Activated CD4-positive, CD25-positive, alpha-beta regulatory T cell treated with anti-CD3 and anti-CD28 coated beads, Interleukin-2, amount 50 U/mL, for 24 hours (primary cell): Measurements from ENCODE around the gene MTA2.
A peak's percentile ranks its signal among the peaks of the same experiment; 100 is the strongest.
"Not testable (repeated sequence)": the region's sequence is repeated elsewhere in the genome, so short reads cannot be mapped to it uniquely, and the experiment has no call there.

Source experiments
- ATAC-seq, 2 donors: fragments of 150-1000 bp; cut with Tn5 transposase; one replicate each; pipeline ENCODE4 v1.10.0; 2021; ENCODE audit warnings: mild to moderate bottlenecking in 1 of 2, moderate library complexity in 1 of 2

MTA2 gene

DNA sequence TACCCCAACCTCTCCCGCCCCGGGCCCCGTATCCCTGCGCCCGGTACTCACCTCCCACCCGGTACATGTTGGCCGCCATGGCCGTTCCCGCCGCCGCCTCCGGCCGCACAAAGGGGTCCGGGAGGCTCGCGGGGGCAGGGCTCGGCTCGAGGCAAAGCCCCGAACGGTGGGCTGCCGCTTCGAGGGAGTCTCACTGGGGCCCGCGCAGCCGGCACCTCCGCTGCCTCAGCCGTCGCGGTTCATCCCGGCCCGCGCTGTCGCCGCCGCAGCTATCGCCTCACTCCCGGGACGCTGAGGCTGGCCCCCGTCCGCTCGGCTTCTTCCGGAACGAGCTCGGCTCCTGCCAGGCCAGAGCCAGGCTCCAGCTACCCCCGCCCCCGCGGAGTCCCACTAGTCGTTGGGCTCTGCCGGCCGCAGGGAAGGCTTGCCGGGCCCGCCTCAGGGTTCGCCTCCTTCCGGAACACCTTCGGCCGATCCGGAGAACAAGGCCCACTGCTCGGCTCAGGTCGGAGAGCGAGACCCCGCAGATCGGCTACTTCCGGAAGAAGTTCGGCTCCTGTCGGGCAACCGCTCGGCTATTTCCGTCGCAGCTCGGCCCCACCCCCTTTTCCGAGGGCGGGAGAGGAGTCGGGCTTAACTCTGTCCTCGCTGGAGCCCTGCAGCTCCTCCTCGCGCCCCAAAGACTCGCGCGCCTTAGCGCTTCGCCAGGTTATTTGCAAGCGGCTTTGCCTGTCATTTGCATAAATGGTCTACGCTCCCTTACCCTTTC, at the start of gene MTA2:
Gene MTA2, minus strand, starts transcription at position 494 of the 769 bp plus-strand sequence. Its CDS starts 415 bp downstream, at position 79.
- ATAC-seq = peak; percentile 80 to 83

DNA sequence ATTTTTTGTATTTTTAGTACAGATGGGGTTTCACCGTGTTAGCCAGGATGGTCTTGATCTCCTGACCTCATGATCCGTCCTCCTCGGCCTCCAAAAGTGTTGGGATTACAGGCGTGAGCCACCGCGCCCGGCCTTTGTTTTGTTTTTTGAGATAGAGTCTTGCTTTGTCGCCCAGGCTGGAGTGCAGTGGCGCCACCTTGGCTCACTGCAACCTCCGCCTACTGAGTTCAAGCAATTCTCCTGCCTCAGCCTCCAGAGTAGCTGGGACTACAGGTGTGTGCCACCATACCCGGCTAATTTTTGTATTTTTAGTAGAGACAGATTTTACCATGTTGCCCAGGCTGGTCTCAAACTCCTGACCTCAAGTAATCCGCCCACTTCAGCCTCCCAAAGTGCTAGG, 48.6 kb upstream of the MTA2 start:
- ATAC-seq = not testable (repeated sequence)

DNA sequence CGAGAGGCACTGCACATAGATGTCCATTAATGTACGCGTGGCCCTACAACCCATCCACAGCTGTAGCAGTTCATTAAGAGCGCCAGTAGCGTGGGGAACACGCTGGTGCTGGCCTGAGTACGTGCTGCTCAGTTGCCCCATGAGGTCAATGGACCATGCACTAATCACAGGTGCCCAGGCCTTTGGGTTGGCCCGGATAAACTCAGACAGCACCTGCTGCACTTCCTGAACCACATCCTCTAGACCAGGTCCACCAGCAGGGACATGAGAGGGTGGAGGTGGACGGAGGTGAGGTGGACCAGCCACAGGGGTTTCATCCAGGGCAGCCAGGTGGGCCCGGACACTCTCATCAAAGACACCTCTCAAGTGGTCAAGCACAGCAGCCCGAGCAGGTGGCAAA, 47.8 kb upstream of the MTA2 start:
- no peak for ATAC-seq

DNA sequence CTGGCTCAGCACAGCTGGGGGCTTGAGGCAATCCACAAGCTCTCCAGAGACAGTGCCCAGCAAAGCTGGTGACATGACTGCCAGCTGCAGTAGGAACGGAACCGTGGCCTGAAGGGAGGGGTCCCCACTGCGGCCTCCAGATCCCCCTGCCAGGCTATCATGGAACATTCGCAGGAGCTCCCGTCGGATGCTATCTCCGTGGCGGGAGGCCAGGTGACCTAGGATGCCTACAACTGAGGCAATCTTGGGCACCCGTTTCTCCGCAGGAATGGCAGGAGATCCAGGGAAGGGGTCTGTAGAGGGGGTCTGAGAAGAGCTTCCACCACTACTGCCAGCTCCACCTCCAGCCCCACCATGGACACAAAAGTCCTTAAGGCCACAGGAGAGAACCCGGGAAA, 47.3 kb upstream of the MTA2 start:
- ATAC-seq = no peak

DNA sequence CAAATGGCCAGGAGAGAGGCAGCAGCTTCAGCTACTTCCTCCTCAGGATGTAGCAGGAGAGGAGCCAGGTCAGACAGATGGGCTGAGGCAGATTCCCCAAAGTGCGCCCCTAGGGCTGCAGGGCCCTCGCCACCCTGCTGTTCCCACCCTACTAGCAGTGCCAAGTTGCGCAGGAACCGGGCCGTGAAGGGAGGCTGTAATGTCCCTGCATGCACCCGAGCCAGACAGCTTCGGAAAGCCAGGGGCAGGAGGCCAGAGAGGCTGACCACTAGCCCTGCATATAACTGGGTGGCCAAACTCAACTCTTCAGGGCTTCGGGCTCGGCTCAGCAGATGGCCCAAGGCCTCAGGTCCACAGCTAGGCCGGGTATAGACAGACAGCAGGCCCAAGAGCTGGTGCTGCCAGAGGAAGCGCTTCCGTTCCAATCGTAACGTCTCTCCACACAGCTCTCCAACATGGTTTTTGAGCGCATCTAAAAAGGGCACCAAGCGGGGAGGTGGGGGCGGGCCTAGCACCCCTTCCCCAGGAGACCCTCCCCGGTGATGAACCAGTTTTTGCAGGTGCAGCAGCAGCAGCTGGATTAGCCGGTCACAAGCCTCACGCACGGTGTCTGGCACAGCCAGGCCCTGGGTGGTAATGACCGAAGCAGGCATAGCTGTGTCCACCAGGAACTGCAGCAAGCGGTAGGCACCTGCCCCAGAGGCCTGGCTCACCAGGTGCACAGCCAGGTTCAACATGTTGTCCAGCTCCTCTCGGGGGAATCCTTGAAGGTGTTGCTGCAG, 46.7 kb upstream of the MTA2 start:
- no peak for ATAC-seq

DNA sequence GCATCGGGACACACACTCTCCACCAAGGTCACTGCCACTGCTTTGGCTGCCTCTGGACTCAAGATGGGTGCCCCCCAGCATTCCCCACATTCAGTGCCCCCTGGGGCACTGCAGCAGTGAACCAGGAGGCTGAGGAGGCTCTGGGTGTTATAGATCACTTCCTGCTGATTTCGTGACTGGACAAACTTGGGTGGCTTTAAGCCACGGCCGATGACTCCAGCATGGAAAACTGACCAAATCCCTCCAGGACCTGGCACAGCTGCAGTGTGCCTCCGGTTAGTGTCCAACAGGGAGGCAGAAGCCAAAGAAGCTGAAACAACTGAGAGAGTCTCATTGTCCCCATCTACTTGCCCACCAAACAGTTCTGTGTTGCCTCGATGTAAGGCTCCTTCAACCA, 45.9 kb upstream of the MTA2 start:
- no peak for ATAC-seq

DNA sequence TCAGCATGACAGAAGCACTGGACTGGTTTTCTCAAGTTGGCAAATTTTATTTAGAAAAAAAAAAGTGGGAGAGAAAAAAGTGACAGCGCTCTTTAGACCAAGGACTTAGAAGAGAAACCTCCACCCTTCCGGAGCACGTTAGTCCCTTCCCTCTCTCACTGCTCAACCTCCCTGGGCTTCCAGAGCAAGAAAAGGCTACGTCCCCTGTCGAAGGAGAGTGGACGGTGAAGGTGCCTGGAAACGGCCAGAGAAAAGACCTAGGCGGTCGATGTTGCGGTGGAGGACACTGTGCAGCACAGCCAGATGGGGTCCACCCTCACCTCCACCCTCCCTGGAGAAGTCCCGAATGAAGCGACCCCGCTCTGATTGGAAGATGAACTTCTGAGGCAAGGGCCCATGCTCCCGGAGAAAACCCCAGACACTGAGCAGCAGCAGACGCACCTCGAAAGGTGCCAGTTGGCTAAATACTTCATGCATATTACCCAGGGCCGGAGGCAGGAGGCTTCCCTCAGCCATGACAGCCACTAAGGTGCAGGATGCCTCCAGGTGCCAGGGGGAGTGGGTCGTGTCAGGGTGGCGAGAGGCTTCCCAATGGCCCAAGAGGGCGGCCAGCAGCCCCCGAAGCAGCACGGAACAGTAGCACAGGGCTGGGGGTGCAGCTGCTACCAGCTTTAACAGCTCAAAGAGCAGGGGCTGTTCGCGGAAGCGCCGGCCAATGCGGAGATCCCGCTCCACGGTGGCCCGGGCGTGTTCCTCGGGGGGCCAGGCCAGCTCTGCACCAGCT, 45.4 kb upstream of the MTA2 start:
- ATAC-seq = no peak

DNA sequence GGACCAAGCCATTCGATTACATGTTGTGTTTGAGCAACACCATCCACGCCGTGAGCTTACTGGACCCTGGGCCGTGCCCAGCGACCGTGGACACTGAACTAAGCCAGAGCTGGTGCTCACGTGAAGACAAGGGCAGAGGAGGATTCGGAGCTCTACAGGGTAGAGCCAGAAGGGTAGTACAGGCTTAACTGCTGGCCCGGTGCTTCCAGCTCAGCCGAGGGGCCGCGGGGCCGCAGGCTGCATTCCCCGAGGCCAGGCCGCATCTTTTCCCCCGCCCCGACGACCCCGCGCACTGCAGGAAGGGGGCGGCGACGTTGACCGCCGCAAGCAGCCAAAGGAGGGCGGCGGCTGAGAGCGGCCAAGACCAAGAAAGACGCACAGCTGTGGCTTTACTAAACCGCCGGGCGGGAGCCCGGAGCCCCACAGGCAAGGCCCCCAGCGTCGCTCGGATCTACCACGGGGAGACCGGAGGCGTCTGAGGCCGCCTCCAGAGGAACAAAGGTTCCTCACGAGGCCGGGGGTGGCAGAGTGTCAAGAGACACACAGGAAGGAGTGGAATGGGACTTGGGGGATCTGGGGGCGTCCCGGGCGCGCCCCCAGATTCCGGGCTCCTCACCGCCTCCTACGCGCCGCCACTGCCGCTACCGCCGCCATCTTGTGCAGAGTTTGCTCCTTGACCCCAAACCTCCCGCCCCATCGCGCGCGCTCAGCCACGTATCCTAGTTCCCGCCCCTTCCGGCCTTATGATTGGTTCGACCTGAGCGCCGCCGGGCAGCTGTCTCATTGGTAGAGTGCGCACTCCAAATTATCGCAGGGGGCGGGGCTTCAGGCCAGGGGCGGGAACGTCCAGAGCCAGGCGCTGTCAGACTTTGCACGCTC, 44.5 kb upstream of the MTA2 start, which contains the start of gene GANAB:
Gene GANAB, minus strand, starts transcription at position 668 of the 879 bp plus-strand sequence. Its CDS starts 14 bp downstream, at position 654.
- peak; percentile 99 for ATAC-seq

DNA sequence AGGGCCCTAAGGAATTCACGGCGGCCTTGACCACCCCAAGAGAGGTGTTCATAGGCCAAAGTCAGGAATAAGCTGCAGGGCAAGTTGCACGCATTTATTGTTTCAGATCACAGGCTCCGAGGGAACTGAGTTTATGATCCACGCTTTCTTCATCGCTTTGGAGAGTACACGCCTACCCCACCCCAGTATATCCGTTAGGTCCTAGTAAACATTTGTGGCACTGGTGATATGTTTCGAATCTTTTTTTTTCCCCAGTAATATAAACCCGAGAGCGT, 43.9 kb upstream of the MTA2 start:
- ATAC-seq = no peak

DNA sequence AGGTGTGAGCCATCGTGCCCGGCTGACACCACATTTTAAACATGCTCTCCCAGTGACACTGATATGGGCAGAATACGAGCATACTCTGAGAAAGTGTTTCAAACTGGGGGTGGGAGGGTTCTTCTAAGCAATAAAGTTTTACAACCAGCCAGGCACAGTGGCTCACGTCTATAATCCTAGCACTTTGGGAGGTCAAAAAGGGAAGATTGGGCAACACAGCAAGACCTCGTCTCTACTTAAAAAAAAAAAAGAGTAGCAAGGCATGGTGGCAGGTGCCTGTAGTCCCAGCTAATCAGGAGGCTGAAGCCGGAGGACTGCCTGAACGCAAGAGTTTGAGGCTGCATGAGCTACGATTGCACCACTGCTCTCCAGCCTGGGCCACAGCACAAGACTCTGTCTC, 42.6 kb upstream of the MTA2 start:
- no peak for ATAC-seq

DNA sequence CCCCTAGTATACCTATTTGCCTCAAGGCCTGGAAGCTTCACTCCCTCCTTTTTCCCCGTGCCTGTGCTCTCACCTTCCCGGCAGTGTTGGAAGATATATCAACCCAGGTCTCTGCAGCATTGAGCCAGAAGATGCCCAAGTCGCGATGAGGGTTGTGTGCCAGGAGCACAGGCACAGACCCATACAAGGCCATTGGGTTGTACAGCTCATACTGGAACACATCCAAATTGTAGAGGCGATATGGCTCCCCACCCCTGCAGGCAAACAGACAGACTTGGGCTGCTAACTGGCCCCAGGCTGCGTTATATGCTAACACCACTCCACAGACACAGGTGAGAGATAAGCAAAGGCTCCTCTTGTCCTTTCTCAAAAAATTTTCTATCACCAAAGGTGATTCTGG, 30.8 kb upstream of the MTA2 start:
- no peak for ATAC-seq

DNA sequence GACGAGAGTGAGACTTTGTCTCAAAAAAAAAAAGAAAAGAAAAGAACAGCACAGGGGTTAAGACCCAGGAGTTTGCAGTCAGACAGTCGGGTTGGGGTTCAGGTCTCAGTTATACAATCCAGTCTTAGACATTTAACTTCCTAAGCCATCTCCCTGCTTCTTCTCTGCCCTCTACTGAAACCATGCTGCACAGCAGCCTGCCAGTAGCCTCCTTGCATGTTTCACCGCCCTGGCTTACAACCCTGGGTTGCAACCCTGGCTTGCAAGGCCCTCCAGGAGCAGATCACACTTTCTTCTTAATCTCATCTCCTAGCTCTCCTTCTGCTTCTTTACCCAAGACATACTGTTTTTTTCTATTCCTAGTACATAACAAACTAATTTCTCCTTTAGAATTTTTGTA, 26.0 kb upstream of the MTA2 start:
- no peak for ATAC-seq

DNA sequence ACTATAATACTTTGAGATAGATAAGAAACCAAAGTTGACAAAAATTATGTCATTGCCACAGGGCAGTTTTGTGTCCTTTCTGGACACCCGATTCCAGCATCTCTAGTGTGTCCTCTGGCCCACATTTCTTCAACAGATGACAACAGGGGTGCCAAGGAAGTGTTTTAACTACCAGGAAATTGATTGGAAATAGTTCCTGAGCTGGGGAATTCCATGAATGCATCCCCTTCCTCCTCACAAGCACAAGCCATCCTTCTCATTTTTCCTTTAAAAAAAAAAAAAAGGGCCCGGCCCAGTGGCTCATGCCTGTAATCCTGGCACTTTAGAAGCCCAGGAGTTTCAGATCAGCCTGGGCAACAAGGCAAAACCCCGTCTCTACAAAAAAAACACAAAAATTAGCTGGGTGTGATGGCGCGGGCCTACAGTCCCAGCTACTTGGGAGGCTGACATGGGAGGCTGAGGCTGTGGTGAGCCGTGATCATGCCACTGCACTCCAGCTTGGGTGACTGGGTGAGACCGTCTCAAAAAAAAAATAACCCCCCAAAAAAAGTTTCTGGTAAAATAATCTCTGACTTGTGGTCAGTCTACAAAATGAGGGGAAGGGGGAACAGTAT, 20.9 kb upstream of the MTA2 start:
- no peak for ATAC-seq

DNA sequence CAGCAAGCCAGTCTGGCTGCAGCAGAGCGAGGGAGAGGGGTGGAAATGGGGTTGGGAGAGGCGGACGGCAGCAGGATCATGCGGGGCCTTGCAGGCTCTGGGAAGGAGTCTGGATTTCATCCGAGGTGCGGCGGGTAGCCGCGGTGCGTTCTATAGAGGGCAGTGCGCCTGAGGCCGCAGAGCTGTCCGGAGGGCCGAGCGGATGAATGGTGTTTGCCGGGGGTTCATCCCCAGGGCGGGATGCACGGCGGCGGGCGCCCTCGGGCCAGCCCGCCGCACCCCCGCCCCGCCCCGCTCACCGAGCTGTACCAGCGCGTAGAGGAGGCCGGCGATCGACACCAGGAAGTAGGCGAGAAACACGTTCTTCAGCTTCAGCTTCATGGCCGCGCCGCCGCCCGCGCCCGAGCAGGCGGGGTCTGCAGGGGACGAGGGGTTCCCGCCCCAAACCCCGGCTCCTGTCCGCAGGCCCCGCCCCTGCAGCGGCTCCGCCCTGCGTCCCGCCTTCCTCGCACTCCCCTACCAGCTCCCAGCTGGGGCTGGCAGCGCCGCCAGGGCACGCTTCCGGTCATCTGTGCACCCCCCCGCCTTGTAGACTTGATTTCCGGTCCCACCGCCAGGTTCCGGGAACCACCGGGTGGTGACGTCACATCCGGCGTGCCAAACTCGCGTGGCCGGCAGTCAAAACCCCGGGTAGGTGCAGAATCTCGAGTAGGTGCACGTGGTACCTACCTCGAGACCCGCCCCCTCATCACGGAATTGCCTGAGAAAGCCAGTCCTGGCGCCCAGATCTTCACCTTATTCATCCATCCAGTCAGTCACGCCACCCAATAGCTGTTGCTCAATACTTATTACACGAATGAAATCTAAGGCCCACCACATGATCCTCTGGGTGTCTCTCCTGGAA, 20.2 kb upstream of the MTA2 start, which contains the start of gene B3GAT3:
Gene B3GAT3, minus strand, starts transcription at position 420 of the 904 bp plus-strand sequence. Its CDS starts 39 bp downstream, at position 381.
- ATAC-seq = peak; percentile 87 to 88

DNA sequence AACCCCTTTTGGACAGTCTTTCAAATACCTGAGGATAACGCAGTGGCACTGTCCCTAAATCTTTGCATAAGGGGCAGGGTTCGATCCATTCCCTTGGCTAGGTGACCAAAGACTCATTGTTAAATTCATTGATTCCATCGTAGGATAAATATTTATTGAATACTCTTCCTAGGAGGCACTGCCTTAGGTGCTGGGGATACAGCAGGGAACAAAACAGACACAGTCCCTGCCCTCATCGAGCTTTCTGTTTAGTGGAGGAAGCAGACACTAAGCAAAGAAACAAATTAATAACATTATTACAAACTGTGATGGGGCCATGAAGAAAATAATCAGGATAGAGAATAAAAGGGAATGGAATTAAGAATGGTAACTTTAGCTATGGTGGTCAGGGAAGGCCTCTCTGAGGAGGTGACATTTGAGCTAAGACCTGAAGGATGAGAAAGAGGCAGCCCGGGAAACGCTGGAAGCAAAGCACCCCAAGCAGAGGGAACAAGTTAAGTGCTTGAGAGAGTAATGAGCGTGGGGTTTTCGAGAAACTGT, 19.4 kb upstream of the MTA2 start:
- no peak for ATAC-seq

DNA sequence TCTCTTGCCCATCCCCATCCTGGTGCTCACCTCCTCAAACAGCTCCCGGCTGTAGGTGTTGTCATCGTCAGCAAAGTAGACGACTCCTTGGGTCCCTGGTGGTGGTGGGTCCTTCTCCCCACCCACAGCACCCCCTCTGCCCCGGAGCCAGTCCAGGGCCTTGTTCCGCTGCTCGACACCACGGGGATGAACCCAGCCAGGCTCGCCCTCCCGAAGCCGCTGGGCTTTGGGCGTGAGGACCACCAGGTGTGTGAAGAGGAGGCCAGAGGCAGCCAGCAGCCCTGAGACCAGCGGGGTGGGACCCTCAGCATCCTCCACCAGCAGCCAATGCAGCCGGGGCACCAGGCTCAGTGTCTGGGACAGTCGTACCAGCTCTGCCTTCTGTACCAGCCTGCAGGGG, 15.3 kb upstream of the MTA2 start:
- not testable (repeated sequence) for ATAC-seq

DNA sequence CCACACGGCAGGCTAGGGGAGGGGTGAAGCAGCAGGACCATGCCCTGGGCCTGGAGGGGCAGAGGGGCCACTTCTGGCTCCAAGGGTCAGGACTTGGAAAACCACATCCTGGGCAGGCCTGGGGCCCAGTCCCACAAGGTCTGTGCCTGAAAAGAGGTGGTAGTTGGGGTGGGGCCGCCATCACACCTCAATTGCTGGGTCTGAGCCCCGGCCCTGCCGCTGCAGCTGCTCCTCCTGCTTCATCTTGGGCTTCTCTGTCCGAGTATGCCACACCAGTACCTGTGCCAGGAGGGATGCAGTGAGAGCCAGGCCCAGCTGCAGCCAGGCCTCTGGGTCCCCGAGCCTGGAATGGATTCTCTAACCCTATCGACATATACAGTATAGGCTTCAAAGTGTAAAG, 13.9 kb upstream of the MTA2 start:
- no peak for ATAC-seq

DNA sequence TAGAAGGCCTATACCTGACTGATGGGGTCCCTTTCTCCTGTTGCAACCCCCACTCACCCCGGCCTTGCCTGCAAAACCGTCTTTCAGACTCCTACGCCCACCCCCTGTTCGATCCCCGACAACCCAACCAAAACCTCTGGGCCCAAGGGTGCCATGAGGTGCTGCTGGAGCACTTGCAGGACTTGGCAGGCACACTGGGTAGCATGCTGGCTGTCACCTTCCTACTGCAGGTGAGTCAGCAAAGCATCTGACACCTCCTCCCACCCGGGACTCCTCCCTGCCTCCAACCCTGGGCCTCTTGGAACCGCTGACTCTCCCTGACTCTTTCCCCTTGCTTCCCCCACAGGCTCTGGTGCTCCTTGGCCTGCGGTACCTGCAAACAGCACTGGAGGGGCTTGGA, 12.6 kb upstream of the MTA2 start:
- ATAC-seq = peak; percentile 19 to 31

DNA sequence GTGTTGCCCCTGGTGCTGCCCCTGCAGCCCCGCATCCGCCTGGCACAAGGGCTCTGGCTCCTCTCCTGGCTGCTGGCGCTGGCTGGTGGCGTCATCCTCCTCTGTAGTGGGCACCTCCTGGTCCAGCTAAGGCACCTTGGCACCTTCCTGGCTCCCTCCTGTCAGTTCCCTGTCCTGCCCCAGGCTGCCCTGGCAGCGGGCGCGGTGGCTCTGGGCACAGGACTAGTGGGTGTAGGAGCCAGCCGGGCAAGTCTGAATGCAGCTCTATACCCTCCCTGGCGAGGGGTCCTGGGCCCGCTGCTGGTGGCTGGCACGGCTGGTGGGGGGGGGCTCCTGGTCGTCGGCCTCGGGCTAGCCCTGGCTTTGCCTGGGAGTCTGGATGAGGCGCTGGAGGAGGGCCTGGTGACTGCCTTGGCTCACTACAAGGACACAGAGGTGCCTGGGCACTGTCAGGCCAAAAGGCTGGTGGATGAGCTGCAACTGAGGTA, 11.7 kb upstream of the MTA2 start:
- ATAC-seq = no peak
